Ascending aorta (tissue), 2 donors: ENCODE results near the gene RNPC3. TPM values are rescaled to one million over a fixed set of nuclear protein-coding genes. Genes with fewer than 3 reads are reported as not detected.
"Not testable (repeated sequence)": the region's sequence is repeated elsewhere in the genome, so short reads cannot be mapped to it uniquely, and the experiment has no call there.

Experiments used
- DNase-seq, 2 donors: peaks; one replicate each; pipeline ENCODE4 v3.0.0-alpha.2; 2019; ENCODE audit warnings: low spot score in 2 of 2
- H3K27ac ChIP-seq, 2 donors: fragments of 200-600 bp; sonication (generic); one replicate each; pipeline ENCODE4 v1.5.1; 2016 to 2017; ENCODE audit warnings: mild to moderate bottlenecking in 1 of 2
- H3K27me3 ChIP-seq: fragments of 200-600 bp; sonication (generic); one replicate; pipeline ENCODE4 v1.5.1; 2017
- H3K36me3 ChIP-seq, 2 donors: fragments of 200-600 bp; sonication (generic); one replicate each; pipeline ENCODE4 v1.5.1; 2016
- H3K4me1 ChIP-seq, 2 donors: fragments of 200-600 bp; sonication (generic); one replicate each; pipeline ENCODE4 v1.5.1; 2016 to 2017; ENCODE audit warnings: mild to moderate bottlenecking in 1 of 2
- H3K4me3 ChIP-seq, 2 donors: fragments of 200-600 bp; sonication (generic); one replicate each; pipeline ENCODE4 v1.5.1; 2016 to 2017; ENCODE audit warnings: mild to moderate bottlenecking in 1 of 2
- H3K9me3 ChIP-seq, 2 donors: fragments of 200-600 bp; sonication (generic); one replicate each; pipeline ENCODE4 v1.5.1; 2016
- intact Hi-C: fragments of 100-400 bp; cut with DNase I; formaldehyde crosslinking; loops from one replicate; pipeline ENCODE4 v1.15.1; 2023
- total RNA-seq: library from RNA; depleted of rRNA; stranded (reverse); fragments of >200 nt; gene quantifications from one replicate; pipeline ENCODE4 v1.1.0, GENCODE V29; 2016
- TF ChIP-seq, protein P1 (sequence below), 3 experiments: fragments of 200-600 bp in 2 of 3; fragments of 450-650 bp in 1 of 3; sonication (generic) in 2 of 3; IDR thresholded peaks; one replicate each; pipeline ENCODE4 v1.5.1; 2016 to 2019; ENCODE audit warnings: antibody characterized with exemption in 3 of 3, mild to moderate bottlenecking in 1 of 3, moderate library complexity in 1 of 3

The RNPC3 gene
- total RNA-seq, 1 donor from 2014 or later: 3.9 TPM

DNA sequence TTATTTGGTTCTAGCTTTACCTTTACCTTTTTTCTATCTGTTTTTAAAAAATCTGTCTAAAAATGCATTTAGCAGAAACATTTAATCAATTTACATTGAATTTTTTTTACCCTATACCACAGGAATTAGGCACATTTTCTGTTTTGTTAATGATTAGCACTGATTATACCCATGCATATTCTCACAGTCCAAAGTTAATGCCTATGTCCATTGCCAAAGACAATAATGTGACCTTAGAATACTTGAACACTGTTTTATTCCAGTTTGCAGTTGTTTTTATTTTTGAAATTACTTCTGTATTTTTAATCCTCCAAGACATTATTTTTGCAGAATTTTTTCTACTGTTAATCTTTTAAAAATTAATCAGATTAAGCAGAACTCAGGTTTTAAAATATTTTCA is 34.9 kb downstream of the RNPC3 start:
- no peak overlapping the region for H3K27ac ChIP-seq
- H3K9me3 ChIP-seq: no peaks in the 10 kb centered on the region
- DNase-seq: no peak
- H3K4me3 ChIP-seq: no peak overlapping the region
- peaks cover 0 to 8% of the 10 kb centered on the region in 2 donors for H3K4me1 ChIP-seq
- intact Hi-C loops: loop anchor here (5.0 kb wide), 1 partner anchor 33 kb away; the partner anchor contains the start of gene RNPC3
- peaks cover 5 to 8% of the 10 kb centered on the region in 2 donors for H3K36me3 ChIP-seq
- no peaks in the 10 kb centered on the region for H3K27me3 ChIP-seq
- TF ChIP-seq, protein P1, sequence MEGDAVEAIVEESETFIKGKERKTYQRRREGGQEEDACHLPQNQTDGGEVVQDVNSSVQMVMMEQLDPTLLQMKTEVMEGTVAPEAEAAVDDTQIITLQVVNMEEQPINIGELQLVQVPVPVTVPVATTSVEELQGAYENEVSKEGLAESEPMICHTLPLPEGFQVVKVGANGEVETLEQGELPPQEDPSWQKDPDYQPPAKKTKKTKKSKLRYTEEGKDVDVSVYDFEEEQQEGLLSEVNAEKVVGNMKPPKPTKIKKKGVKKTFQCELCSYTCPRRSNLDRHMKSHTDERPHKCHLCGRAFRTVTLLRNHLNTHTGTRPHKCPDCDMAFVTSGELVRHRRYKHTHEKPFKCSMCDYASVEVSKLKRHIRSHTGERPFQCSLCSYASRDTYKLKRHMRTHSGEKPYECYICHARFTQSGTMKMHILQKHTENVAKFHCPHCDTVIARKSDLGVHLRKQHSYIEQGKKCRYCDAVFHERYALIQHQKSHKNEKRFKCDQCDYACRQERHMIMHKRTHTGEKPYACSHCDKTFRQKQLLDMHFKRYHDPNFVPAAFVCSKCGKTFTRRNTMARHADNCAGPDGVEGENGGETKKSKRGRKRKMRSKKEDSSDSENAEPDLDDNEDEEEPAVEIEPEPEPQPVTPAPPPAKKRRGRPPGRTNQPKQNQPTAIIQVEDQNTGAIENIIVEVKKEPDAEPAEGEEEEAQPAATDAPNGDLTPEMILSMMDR (IDR thresholded peaks at IDR 0.05): no peak

DNA sequence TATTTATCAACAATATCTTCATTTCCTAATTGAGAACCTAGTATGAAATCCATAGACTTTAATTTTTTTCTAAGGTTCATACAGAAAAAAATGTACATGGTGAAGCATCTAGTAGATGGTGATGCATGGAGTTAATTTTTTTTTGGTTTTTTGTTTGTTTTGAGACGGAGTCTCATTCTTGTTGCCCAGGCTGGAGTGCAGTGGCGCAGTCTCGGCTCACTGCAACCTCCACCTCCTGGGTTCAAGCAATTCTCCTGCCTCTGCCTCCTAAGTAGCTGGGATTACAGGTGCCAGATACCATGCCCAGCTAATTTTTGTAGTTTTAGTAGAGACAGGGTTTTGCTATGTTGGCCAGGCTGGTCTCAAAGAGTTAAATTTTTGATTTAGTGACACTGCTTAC is 35.6 kb downstream of the RNPC3 start:
- H3K27me3 ChIP-seq, H3K27ac ChIP-seq, H3K4me1 ChIP-seq, H3K36me3 ChIP-seq, DNase-seq, H3K9me3 ChIP-seq: not testable (repeated sequence)
- intact Hi-C loops: loop anchor here (5.0 kb wide), 1 partner anchor 34 kb away; the partner anchor contains the start of gene RNPC3
- H3K4me3 ChIP-seq: peak overlapping the region in 1 of 2 donors; percentile 22

DNA sequence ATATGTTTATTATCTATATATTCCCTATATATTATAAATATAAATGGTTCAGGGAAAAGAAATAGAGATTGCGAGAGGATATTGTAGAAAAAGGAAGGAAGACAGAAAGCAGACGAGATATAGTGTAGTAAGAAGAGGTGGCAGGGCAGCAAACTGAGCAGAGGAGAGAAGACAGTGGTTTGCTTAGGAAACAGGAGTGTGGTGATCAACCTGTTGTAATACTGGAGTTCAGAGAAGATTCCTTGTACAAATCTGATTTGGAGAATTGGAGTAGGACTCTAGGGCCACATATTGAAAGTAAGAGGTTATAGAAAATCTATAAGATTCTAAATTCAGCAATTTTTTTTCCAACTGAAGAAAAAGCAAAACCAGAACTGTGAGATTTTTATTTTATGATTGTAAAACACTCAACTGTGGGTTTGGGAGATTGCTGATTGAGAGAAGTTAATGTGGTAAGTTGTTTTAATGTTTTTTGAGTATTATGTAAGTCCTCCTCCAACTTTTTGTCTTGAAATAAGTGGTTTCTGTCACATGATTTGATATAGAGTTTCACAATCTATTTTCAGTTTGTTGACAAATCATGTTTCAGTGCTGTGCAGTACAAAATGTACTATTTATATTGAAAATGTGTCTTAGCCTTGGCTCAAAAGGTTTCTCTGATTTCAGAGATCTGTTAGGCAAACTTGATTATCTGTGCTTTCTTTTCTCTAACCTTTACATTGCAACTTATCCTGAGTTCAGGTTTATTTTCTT is 36.3 kb downstream of the RNPC3 start:
- Histone ChIP-seq H3K9me3 (no peaks in the 10 kb centered on the region), H3K4me3 (no peak overlapping the region), H3K27me3 (no peaks in the 10 kb centered on the region), H3K27ac (peak overlapping the region; percentile 19 to 35), H3K36me3 (no peaks in the 10 kb centered on the region), H3K4me1 (peaks cover 0 to 8% of the 10 kb centered on the region in 2 donors)
- TF ChIP-seq, protein P1 (IDR thresholded peaks at IDR 0.05): no peak
- intact Hi-C loops: loop anchor here (5.0 kb wide), 1 partner anchor 35 kb away; the partner anchor contains the start of gene RNPC3
- DNase-seq: no peak

DNA sequence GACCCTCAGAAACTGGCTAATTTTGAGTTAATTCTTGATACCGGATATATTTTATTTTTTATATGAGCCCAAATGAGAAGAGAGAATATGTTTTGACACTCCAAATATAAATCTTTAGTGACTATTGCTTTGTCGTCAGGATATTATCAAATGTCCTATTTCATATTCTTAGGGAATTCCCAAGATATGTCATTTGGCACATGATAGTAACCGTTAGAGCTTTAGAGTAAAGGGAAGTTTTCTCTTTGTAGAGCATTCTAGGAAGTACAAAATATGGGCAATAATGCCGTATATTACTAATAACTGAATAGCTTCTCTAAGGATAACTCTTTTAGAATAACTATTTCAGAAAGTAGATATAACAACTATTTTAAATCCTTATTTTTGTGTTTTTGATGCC is 37.6 kb downstream of the RNPC3 start:
- no peak overlapping the region for H3K27ac ChIP-seq
- TF ChIP-seq, protein P1 (IDR thresholded peaks at IDR 0.05): no peak
- H3K9me3 ChIP-seq: no peaks in the 10 kb centered on the region
- no peak overlapping the region for H3K4me3 ChIP-seq
- H3K4me1 ChIP-seq: peaks cover 0 to 8% of the 10 kb centered on the region in 2 donors
- DNase-seq: no peak
- H3K36me3 ChIP-seq: no peaks in the 10 kb centered on the region
- no peaks in the 10 kb centered on the region for H3K27me3 ChIP-seq
- intact Hi-C loops: loop anchor here (5.0 kb wide), 1 partner anchor 36 kb away; the partner anchor contains the start of gene RNPC3

DNA sequence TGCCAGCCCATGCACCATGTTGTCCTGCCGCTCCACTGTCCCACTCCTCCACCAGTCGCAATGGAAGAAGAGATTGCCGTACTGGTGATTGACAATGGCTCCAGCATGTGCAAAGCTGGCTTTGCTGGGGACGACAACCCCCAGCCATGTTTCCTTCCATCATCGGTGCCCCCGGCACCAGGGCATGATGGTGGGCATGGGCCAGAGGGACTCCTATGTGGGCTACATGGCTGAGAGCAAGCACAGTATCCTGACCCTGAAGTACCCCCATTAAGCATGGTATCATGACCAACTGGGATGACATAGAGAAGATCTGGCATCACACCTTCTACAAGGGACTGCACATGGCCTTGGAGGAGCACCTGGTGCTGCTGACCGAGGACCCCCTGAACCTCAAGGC is 44.0 kb downstream of the RNPC3 start:
- H3K27me3 ChIP-seq: no peaks in the 10 kb centered on the region
- no peak overlapping the region for H3K4me3 ChIP-seq
- no peak for DNase-seq
- peaks cover 0 to 4% of the 10 kb centered on the region in 2 donors for H3K36me3 ChIP-seq
- TF ChIP-seq, protein P1 (IDR thresholded peaks at IDR 0.05): no peak
- intact Hi-C loops: no loop called here
- H3K9me3 ChIP-seq: no peaks in the 10 kb centered on the region
- no peak overlapping the region for H3K27ac ChIP-seq
- H3K4me1 ChIP-seq: no peaks in the 10 kb centered on the region

DNA sequence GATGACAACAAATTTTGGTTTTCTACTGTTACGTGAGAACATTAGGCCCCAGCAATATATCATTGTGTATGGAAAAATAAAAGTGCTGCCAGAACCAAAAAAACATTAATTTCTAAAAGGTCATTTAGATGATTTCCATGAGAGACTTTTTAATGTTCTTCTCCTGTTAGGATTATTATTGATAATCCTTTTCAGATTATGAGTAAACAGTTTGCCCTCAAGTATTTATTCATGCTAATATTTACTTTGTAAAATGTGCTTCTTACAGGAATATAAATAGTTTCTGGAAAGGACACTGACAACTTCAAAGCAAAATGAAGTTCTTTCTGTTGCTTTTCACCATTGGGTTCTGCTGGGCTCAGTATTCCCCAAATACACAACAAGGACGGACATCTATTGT is 45.8 kb downstream of the RNPC3 start, which contains the start of gene AMY2B:
TSS of gene AMY2B (plus strand) at position 301 of the 400 bp plus-strand sequence. CDS start at position 315, 14 bp downstream.
- intact Hi-C loops, H3K27me3 ChIP-seq, H3K36me3 ChIP-seq, H3K4me3 ChIP-seq, H3K4me1 ChIP-seq, H3K27ac ChIP-seq, DNase-seq, H3K9me3 ChIP-seq: not testable (repeated sequence)
